ENCODE data around the gene EML1.

The EML1 gene

DNA sequence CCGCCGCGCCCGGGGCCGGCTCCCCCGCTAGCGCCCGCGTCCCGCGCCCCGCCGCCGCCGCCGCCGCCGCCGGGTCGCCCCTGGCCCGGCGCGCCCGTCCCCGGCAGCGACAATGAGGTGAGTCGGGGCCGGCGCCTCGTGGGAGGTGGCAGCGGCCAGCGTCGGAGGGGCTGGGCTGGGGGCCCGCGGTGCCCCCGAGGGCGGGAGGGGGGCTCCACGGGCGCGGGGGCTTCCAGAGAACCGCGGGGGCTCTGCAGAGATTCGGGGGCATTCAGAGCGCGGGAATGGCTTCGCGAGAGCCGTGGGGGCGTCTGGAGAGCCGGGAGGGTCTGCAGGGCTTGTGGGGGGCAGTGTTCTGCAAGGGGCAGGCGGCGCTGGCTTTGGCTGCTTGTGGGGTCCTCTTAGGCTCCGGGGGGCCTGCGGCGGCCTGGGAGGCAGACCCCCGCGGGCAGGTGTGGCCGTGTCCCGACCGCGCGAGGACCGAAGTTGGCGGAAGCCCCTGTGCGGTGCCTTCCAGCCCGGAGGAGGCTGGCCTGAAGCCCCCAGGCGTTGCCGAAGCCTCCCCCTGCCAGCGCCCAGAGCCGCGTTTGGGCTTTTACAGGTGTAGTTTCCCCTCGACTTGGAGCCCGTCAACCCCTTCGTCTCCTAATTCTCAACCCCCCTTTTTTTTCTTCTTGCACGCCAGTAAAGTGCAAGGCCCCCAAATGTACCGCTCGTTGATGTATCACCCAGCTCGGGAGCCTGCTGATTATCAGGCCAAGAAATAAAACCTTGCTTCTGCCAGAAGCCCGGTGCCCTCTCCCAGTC, 178.9 kb downstream of the EML1 start:
- no peak for DNase-seq

DNA sequence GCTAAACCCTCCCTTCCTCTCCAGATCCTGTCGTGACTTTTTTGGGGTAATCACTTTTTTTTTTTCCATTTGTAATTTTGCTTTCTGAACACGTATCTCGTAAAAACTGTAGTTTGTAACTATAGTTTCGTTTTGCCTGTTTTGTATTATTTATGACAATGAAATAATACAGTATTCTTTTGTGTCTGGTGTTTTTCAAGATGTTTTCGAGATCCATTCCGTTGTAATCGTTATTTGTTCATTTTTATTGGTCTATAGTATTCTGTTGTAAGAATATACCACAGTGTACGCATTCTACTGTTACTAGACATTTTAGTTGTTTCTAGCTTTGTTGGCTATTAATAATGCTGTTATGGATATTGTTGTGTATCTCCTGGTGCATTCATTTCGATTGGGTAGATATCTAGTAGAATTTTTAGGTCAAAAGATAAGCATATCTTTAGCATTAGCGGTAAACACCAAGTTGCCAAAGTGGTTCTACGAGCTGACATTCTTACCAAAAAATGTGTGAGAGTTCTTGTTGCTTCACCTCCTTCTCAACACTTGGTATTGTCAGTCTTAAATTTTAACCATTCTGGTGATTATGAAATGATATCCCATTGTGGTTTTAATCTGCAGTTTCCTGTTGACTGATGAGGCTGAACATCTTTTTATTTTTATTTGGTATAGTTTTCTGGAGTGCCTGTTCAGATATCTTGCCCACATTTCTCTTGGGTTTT, 179.7 kb downstream of the EML1 start:
- DNase-seq = no peak

DNA sequence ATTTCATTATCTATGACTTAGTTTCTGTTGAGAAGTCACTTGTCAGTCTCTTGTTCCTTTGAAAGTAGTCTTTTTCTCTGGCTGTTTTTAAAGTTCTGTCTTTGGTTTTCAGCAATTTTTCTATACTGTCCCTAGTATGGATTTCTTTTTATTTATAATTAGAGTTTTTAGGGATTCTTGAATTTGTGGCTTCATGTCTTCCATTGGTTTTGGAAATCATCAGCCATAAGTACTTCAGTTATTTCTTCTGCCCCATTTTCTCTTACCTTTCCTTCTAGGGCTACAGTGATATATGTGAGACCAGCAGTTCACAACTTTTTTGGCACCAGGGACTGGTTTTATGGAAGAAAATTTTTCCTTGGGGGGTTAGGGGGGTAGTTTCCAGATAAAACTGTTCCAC, 182.0 kb downstream of the EML1 start:
- DNase-seq = no peak

DNA sequence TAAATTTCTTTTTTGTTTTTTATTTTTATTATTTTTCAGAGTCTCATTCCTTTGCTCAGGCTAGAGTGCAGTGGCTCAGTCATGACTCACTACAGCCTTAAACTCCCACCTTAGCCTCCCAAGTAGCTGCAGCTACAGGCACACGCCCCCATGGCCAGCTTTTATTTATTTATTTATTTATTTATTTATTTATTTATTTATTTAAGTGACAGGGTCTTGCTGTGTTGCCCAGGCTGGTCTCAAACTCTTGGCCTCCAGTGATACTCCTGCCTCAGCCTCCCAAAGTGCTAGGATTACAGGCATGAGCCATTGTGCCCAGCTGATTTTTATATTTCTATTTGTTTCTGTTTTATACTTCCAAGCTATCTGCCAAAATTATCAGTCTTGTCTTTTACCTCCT, 182.8 kb downstream of the EML1 start:
- DNase-seq = no peak

DNA sequence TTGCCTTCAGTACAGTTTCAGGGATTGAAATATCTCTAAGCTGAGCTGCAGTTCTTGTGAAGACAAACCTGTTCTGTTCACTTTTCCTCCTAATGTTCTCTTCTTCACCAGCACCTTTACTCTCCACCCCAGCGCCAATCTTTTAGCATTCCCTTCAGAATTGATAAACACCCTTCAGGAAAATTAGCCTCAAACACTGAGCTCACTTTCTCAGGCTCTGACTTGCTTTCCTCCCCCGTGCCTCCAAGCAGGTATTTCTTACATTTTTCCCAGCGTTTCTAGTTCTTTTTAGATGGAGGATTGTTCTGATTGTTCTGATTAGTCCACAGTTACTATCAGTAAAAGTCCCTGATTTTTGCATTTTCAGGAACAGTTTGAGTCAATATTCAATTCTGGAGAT, 183.5 kb downstream of the EML1 start:
- DNase-seq = no peak

DNA sequence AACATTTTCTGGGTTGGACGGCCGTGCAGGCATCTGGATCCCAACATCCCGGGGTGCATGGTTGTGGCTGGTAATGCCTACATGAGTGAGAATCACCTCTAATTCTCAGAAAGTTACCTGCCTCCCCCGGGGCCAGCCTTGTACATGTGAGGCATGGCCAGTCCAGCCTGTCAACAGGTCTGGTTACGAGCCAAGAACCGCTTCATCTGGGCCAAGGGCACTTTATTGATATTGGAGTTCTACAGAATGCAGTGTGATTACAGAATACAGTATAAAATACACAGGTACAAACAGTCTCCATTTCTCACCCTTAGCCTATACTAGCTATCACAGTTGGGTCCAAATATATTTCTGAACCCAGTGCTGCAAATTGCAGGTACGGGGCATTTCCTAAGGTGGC, 187.1 kb downstream of the EML1 start:
- no peak for DNase-seq

DNA sequence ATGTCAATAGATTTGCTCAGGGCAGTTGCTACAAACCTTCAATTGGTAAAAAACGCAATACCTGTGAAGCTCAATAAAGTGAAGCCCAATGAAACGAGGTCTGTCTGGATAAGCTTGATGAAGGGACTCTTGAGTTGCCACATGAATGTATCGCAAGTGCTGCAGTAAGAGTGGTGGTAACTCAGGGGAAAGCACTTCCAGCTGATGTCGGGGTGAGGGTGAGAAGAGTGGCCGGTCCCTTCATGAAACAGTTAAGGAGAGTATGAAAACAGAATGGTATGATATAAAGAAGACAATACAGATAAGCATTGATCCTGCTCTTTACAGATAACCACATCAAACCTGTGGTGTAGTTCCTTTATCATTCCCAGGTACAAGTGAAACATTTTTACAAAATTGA, 188.6 kb downstream of the EML1 start:
- DNase-seq = no peak

DNA sequence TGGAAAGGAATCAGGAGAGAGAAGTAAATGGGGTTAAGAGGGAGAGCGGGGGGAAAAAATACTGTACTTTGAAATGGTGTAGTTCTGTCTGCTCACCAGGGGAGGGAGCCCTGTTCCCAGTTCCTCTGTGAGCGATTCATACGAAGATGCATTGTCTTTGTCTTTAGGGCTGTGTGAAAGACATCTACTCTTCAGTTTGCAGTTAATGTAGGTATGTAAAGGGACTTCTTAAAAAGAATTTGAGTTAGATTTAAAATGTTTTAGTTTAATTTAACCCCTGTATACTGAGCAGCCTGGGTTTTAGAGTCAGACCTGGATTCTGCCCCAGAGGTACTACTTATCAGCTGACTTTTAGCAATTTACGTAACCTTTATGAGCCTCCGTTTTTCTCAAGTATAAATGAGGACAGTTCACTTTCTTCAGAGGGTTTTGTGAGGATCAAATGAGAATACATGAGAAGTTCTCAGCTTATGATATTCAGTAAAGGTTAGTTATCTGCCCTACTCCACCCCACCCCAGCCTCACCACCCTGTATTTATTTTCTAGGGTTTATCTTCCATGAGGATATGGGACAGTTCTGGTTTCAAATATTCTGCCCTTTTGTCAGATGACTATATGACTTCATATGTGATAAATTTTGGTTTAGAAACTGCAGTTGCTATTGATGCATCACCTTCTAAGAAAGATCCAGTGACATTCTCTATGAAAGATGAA, 189.5 kb downstream of the EML1 start:
- DNase-seq = peak; percentile 43

DNA sequence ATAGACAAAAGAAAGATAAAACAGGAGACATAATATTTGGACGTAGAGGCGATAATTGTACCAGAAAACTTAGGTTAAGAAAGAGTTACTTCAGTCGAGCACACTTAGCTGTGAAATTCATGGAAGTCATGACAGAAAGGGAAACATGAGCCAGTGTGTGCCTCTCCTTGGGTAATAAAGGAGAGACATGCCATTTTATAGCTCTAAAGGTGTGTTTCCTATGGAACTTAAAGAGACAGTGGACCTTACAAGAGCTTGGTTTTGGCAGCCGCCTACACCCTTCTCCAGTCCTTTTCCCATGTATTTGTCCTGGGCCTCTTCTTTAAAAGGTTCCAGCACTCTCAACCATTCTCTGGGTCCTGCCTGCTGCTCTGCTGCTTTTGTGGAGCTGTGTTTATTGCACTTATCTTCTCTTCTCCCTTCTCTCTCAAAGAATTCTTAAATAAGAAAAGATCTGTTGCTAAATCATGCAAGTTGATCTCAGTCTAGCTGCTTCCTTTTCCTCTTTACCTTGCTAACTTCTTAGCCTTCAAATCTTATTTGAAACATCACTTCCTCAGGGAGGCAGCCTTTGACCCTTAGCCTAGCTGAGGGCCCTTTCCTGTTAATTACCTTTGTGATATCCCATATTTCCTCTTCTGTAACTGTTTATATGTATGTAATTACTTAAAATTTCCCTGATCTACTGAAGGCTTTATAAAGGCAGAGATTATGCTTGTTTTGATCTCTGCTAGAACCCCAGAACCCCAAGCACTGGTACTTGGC, 190.2 kb downstream of the EML1 start:
- no peak for DNase-seq

DNA sequence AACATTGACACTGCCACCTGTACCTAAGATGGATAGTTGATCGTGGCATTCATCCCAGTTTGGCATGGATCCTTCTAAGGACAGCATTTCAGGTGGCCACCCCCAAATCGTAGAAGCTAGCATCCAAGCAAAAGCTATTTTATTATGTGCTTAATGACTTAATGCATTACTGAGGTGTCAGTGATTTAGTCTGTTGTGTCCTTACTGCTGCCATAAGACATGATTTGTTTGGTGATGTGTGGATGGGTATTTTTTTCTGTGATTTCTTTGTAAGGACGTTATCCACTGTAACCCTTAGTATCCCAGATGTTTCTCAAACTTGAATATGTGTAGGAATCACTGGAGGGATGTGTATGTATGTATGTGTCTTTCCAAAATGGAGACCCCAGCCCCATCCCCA, 190.8 kb downstream of the EML1 start:
- DNase-seq = no peak

DNA sequence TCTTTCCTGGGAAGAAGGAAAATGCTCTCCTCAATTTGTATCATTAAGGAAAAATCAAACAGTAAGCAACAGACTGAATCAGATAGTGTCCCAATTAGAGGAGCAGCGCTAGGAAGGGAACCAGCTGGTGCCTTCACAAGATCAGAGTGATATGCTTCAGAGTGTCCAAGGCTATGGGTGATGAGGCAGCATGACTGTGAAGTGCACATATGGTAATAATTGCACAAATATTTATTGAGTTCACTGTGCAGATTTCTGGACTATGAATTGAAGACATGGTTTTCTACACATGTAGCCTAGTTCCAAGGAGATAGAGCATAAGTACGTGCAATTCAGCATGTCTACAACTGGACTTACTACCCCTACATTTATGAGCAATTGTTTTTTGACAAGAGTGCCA, 193.2 kb downstream of the EML1 start:
- DNase-seq = no peak

DNA sequence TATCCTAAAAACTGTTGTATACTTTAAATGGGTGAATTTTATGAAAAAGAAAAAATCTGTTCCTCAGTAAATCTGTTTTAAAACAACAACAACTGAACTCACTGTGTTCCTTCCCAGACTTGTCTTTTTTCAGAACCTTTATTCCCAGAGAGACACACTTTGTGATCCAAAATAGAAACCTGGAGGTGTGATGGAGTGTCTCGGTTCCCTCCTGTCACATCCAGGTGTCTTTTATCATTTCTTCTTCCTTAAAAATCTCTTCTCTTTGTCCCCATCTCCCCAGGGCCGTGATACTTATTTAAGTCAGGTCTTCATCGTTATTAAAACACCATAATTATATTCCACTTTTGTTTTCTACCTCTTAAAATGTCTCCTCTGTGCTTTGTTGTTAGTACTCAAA, 195.8 kb downstream of the EML1 start:
- no peak for DNase-seq

DNA sequence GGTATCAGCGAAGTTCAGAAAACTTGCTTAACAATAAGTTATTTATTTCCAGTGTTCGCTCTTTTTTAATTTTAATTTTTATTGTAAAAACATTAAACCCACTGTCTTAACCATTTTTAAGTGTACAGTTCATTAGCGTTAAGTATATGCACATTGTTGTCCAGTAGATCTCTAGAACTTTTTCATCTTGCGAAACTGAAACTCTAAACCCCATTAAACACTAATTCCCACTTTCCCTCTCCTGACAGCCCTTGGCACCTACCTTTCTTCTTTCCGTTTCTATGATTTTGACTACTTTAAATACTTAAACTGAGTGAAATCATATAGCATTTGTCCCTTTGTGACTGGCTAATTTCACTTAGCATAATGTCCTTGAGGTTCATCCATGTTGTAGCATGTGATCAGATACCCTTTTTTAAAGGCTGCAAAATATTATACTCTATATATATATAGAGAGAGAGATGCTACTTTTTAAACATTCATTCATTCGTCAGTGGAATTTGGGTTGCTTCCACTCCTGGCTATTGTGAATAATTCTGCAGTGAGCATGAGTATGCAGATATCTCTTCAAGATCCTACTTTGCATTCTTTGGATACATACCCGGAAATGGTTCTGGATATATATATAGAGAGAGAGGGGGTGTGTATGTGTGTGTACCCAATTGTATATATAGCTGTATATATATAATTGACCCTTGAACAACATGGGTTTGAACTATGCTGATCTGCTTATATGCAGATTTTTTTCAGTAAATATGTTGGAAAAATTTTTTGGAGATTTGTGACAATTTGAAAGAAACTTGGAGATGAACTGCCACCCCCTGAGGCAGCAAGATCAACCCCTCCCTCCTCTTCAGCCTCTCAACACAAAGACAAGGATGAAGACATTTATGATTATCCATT, 197.3 kb downstream of the EML1 start:
- no peak for DNase-seq

DNA sequence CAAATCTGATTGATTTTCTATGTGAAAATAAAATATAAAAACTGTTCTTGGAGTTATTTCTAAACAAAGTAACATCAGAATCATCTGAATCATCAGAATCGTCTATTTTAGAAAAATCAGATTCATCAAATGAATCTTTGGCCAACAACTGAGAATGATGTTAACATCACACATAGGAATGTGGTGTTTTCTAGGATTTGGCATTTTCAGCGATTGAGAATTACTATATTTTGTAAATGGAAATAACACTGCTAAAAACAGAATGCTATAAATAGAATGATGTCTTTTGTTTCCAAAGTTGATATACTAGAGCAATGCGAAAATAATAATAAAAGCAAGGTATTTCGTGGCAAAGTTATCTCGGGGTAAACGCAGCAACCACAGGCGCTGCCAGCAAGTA, 198.1 kb downstream of the EML1 start:
- DNase-seq = no peak

Measured in GDM1 (cell line).